OCI-LY7 (cell line): ENCODE measurements around the gene FAM20A. TPM values are rescaled to one million over a fixed set of nuclear protein-coding genes. Genes with fewer than 3 reads are reported as not detected.

ENCODE experiments used
- BruUV-seq: library from RNA; stranded (reverse); fragments of 400-500 nt; replicated peaks from 2 replicates; lab custom pipeline; 2021; lab: Mats Ljungman, UMichigan
- CTCF ChIA-PET: fragments of 300-600 bp; sonication (Branson Sonifier 250); formaldehyde crosslinking; loops from one replicate; lab custom pipeline; 2022; ENCODE audit warnings: antibody characterized with exemption; ENCODE audit not compliant: unreplicated experiment; lab: Charles Lee
- POLR2A ChIA-PET: fragments of 300-600 bp; sonication (Branson Sonifier 250); formaldehyde crosslinking; loops from one replicate; lab custom pipeline; 2022; ENCODE audit warnings: antibody characterized with exemption; lab: Charles Lee
- DNase-seq: peaks from one replicate; pipeline ENCODE4 v3.0.0-alpha.2; 2015; ENCODE audit warnings: low spot score
- H2AFZ ChIP-seq: fragments of 200-600 bp; sonication (generic), shearing (Covaris generic); 2 replicates; pipeline ENCODE4 v1.6.1; 2014; ENCODE audit warnings: mild to moderate bottlenecking, antibody characterized with exemption, low read length, moderate library complexity
- H3K27ac ChIP-seq: fragments of 200-600 bp; sonication (generic); 2 replicates; pipeline ENCODE4 v1.5.1; 2014; ENCODE audit warnings: mixed run types, low read depth, mild to moderate bottlenecking, moderate library complexity, low read length, inconsistent platforms; ENCODE audit not compliant: poor library complexity, severe bottlenecking
- H3K36me3 ChIP-seq: fragments of 200-600 bp; sonication (generic); 2 replicates; pipeline ENCODE4 v1.6.1; 2014; ENCODE audit warnings: mild to moderate bottlenecking, antibody characterized with exemption, low read length, moderate library complexity, mixed read lengths; ENCODE audit not compliant: insufficient read depth
- H3K4me1 ChIP-seq: fragments of 200-600 bp; sonication (generic); 2 replicates; pipeline ENCODE4 v1.5.1; 2014; ENCODE audit warnings: mild to moderate bottlenecking, low read length; ENCODE audit not compliant: insufficient read depth, poor library complexity, severe bottlenecking
- H3K4me2 ChIP-seq: fragments of 200-600 bp; sonication (generic); 2 replicates; pipeline ENCODE4 v1.6.1; 2014; ENCODE audit warnings: mild to moderate bottlenecking, low read length
- H3K4me3 ChIP-seq: fragments of 200-600 bp; sonication (generic); 2 replicates; pipeline ENCODE4 v1.5.1; 2014; ENCODE audit warnings: mild to moderate bottlenecking, low read depth, low read length; ENCODE audit not compliant: poor library complexity, severe bottlenecking
- H3K79me2 ChIP-seq: fragments of 200-600 bp; sonication (generic); 2 replicates; pipeline ENCODE4 v1.6.1; 2016; ENCODE audit warnings: low read depth, mild to moderate bottlenecking, low read length, moderate library complexity, mixed read lengths; ENCODE audit not compliant: insufficient read depth
- H3K9me2 ChIP-seq: fragments of 200-600 bp; sonication (generic); 2 replicates; pipeline ENCODE4 v1.6.1; 2016; ENCODE audit warnings: mild to moderate bottlenecking, low read length, mixed read lengths; ENCODE audit not compliant: insufficient read depth
- H3K9me3 ChIP-seq: fragments of 200-600 bp; sonication (generic); 2 replicates; pipeline ENCODE4 v1.6.1; 2014; ENCODE audit warnings: mild to moderate bottlenecking, mixed run types, low read length, mixed read lengths
- H4K20me1 ChIP-seq: fragments of 200-600 bp; sonication (generic); 2 replicates; pipeline ENCODE4 v1.6.1; 2014; ENCODE audit warnings: mild to moderate bottlenecking, antibody characterized with exemption, low read length, moderate library complexity, mixed read lengths; ENCODE audit not compliant: insufficient read depth
- CTCF ChIP-seq: fragments of 200-600 bp; sonication (generic); conservative IDR thresholded peaks from 2 replicates; pipeline ENCODE4 v1.5.1; 2014; ENCODE audit warnings: mild to moderate bottlenecking, antibody characterized with exemption, low read length, moderate library complexity, mixed read lengths
- EZH2phosphoT487 ChIP-seq: fragments of 200-600 bp; sonication (generic); IDR thresholded peaks from 2 replicates; pipeline ENCODE4 v1.6.1; 2018; ENCODE audit warnings: low read depth, borderline replicate concordance, mild to moderate bottlenecking, mixed run types, antibody characterized with exemption, low read length, moderate library complexity, mixed read lengths
- intact Hi-C: fragments of 100-400 bp; cut with micrococcal nuclease; formaldehyde crosslinking; loops from one replicate; pipeline ENCODE4 v1.10.0; 2022; ENCODE audit not compliant: unreplicated experiment
- total RNA-seq, 2 experiments: library from RNA; depleted of rRNA in 1 of 2; stranded (reverse); fragments of >200 nt in 1 of 2; shearing (Covaris generic) in 1 of 2; gene quantifications; 2 replicates each; pipeline ENCODE4 v1.2.3, GENCODE V29; 2014 to 2022

The FAM20A gene
- total RNA-seq, 2 experiments from 2014 or later, result not detected

GRCh38 chr17:68542698-68543463 is 58.3 kb downstream of the FAM20A start:
- CTCF ChIA-PET, result no interaction called here
- no peak for TF ChIP-seq EZH2phosphoT487
- TF ChIP-seq CTCF, result no peak
- intact Hi-C loops, result no loop called here

GRCh38 chr17:68541816-68542215 is 59.4 kb downstream of the FAM20A start:
- intact Hi-C loops, result loop anchor here (2.0 kb wide), 1 partner anchor 219 kb away; no protein-coding TSS in a partner anchor

More at GRCh38 chr17:68542698-68543463, 58.3 kb downstream of the FAM20A start:
- H2AFZ ChIP-seq, result no peak overlapping the region
- no peaks in the 10 kb centered on the region for H3K79me2 ChIP-seq
- POLR2A ChIA-PET, result no interaction called here
- H3K4me1 ChIP-seq, result peaks cover 18% of the 10 kb centered on the region
- no peaks in the 10 kb centered on the region for H3K9me3 ChIP-seq
- H3K36me3 ChIP-seq, result peaks cover 4% of the 10 kb centered on the region; the same call in 1 of the 2 replicates
- no peak overlapping the region for H3K4me3 ChIP-seq
- no peaks in the 10 kb centered on the region for H4K20me1 ChIP-seq
- no peak overlapping the region for H3K4me2 ChIP-seq
- H3K9me2 ChIP-seq, result no peaks in the 10 kb centered on the region
- no peak overlapping the region for H3K27ac ChIP-seq
- no peak for DNase-seq
- BruUV-seq, result no TSS peak

More at GRCh38 chr17:68541816-68542215, 59.4 kb downstream of the FAM20A start:
- no peak for DNase-seq
- ChIA-PET POLR2A (interaction anchor here (0.5 kb wide), 1 partner anchor 732 kb away, joined by 3 read pairs; no protein-coding TSS in a partner anchor), CTCF (no interaction called here)
- Histone ChIP-seq H2AFZ (no peak overlapping the region), H3K4me1 (peaks cover 18% of the 10 kb centered on the region), H3K9me3 (no peaks in the 10 kb centered on the region), H3K36me3 (peaks cover 14% of the 10 kb centered on the region; the same call in 1 of the 2 replicates), H3K4me3 (no peak overlapping the region), H3K79me2 (no peaks in the 10 kb centered on the region), H4K20me1 (no peaks in the 10 kb centered on the region), H3K4me2 (no peak overlapping the region), H3K27ac (no peak overlapping the region), H3K9me2 (no peaks in the 10 kb centered on the region)
- TF ChIP-seq EZH2phosphoT487, result no peak
- no peak for TF ChIP-seq CTCF
- no TSS peak for BruUV-seq
